H9 (cell line): Measurements from ENCODE around the gene RAPGEF6. TPM values are rescaled to one million over a fixed set of nuclear protein-coding genes. Genes with fewer than 3 reads are reported as not detected.

Source experiments
- DNase-seq: peaks from one replicate; pipeline ENCODE4 v3.0.0-alpha.2; 2017
- H2AFZ ChIP-seq: one replicate; pipeline ENCODE4 v1.6.1; 2013; ENCODE audit warnings: mild to moderate bottlenecking, low read length, control low read depth, moderate library complexity
- H2AK5ac ChIP-seq: 2 replicates; pipeline ENCODE4 v1.6.1; 2013; ENCODE audit warnings: low read length, control low read depth, mixed read lengths; ENCODE audit not compliant: insufficient read length
- H2BK120ac ChIP-seq: one replicate; pipeline ENCODE4 v1.6.1; 2013; ENCODE audit warnings: low read depth, mild to moderate bottlenecking, low read length, control low read depth, inconsistent platforms; ENCODE audit not compliant: poor library complexity, severe bottlenecking
- H2BK12ac ChIP-seq: 2 replicates; pipeline ENCODE4 v1.6.1; 2013; ENCODE audit warnings: low read length, control low read depth, mixed read lengths, low read depth; ENCODE audit not compliant: insufficient read length
- H2BK15ac ChIP-seq: 2 replicates; pipeline ENCODE4 v1.6.1; 2013; ENCODE audit warnings: low read depth, low read length, control low read depth
- H2BK20ac ChIP-seq: one replicate; pipeline ENCODE4 v1.6.1; 2013; ENCODE audit warnings: low read depth, mild to moderate bottlenecking, low read length, control low read depth, inconsistent platforms; ENCODE audit not compliant: poor library complexity, severe bottlenecking
- H2BK5ac ChIP-seq: 2 replicates; pipeline ENCODE4 v1.6.1; 2013; ENCODE audit warnings: low read length, control low read depth, mixed read lengths; ENCODE audit not compliant: insufficient read length
- H3K14ac ChIP-seq: 2 replicates; pipeline ENCODE4 v1.6.1; 2013; ENCODE audit warnings: low read length, control low read depth; ENCODE audit not compliant: insufficient read depth
- H3K18ac ChIP-seq: 2 replicates; pipeline ENCODE4 v1.6.1; 2013; ENCODE audit warnings: low read depth, mild to moderate bottlenecking, mixed read lengths, low read length, control low read depth; ENCODE audit not compliant: insufficient read length
- H3K23ac ChIP-seq: 2 replicates; pipeline ENCODE4 v1.6.1; 2013; ENCODE audit warnings: low read length, control low read depth, mixed read lengths, low read depth; ENCODE audit not compliant: insufficient read length
- H3K23me2 ChIP-seq: 2 replicates; pipeline ENCODE4 v1.6.1; 2013; ENCODE audit warnings: low read depth, mild to moderate bottlenecking, mixed read lengths, low read length, control low read depth; ENCODE audit not compliant: insufficient read length, poor library complexity, severe bottlenecking
- H3K27ac ChIP-seq: 2 replicates; pipeline ENCODE4 v1.5.1; 2013; ENCODE audit warnings: low read length, control low read depth, mixed read lengths, low read depth; ENCODE audit not compliant: insufficient read length
- H3K27me3 ChIP-seq: 2 replicates; pipeline ENCODE4 v1.6.1; 2013; ENCODE audit warnings: low read length, control low read depth, inconsistent platforms; ENCODE audit not compliant: insufficient read depth
- H3K4ac ChIP-seq: 2 replicates; pipeline ENCODE4 v1.6.1; 2013; ENCODE audit warnings: low read depth, mild to moderate bottlenecking, control low read depth, inconsistent platforms, low read length, moderate library complexity
- H3K4me1 ChIP-seq: 2 replicates; pipeline ENCODE4 v1.6.1; 2013; ENCODE audit warnings: low read length, control low read depth, inconsistent platforms; ENCODE audit not compliant: insufficient read depth
- H3K4me2 ChIP-seq: 2 replicates; pipeline ENCODE4 v1.6.1; 2013; ENCODE audit warnings: low read length, control low read depth, mixed read lengths; ENCODE audit not compliant: insufficient read length, insufficient read depth
- H3K56ac ChIP-seq: 2 replicates; pipeline ENCODE4 v1.6.1; 2013; ENCODE audit warnings: low read depth, mild to moderate bottlenecking, mixed read lengths, low read length, control low read depth; ENCODE audit not compliant: insufficient read length
- H3K79me1 ChIP-seq: 2 replicates; pipeline ENCODE4 v1.6.1; 2013; ENCODE audit warnings: low read depth, mild to moderate bottlenecking, moderate library complexity, low read length, control low read depth, inconsistent platforms; ENCODE audit not compliant: insufficient read depth, poor library complexity, severe bottlenecking
- H3K79me2 ChIP-seq: 2 replicates; pipeline ENCODE4 v1.6.1; 2013; ENCODE audit warnings: low read length, control low read depth, inconsistent platforms; ENCODE audit not compliant: insufficient read depth
- H3K9ac ChIP-seq: 2 replicates; pipeline ENCODE4 v1.6.1; 2013; ENCODE audit warnings: low read length, control low read depth, mixed read lengths; ENCODE audit not compliant: insufficient read length; ENCODE audit errors: extremely low read depth
- H3K9me3 ChIP-seq: one replicate; pipeline ENCODE4 v1.6.1; 2013; ENCODE audit warnings: low read depth, low read length, inconsistent platforms; ENCODE audit not compliant: control insufficient read depth
- H3T11ph ChIP-seq: one replicate; pipeline ENCODE4 v1.6.1; 2013; ENCODE audit warnings: mild to moderate bottlenecking, low read length, control low read depth, inconsistent platforms
- H4K20me1 ChIP-seq: one replicate; pipeline ENCODE4 v1.6.1; 2013; ENCODE audit not compliant: control insufficient read depth, insufficient read length, insufficient read depth
- H4K5ac ChIP-seq: 2 replicates; pipeline ENCODE4 v1.6.1; 2013; ENCODE audit warnings: low read depth, mild to moderate bottlenecking, mixed read lengths, low read length, control low read depth; ENCODE audit not compliant: insufficient read length
- H4K8ac ChIP-seq: replicated peaks from 2 replicates; pipeline ENCODE4 v1.6.1; 2013; ENCODE audit warnings: low read length, control low read depth, mixed read lengths, low read depth; ENCODE audit not compliant: insufficient read length
- H4K91ac ChIP-seq: 2 replicates; pipeline ENCODE4 v1.6.1; 2013; ENCODE audit warnings: low read depth, mild to moderate bottlenecking, moderate library complexity, mixed read lengths, low read length, control low read depth; ENCODE audit not compliant: insufficient read length
- H3K27ac Mint-ChIP-seq, 3 experiments: 2 replicates in 2 of 3; 3 replicates in 1 of 3; pipeline ENCODE4 v1.8.0; 2020 to 2021; ENCODE audit warnings: mixed read lengths in 3 of 3, mild to moderate bottlenecking in 1 of 3, moderate library complexity in 1 of 3
- H3K27me3 Mint-ChIP-seq: 2 replicates; pipeline ENCODE4 v1.8.0; 2021; ENCODE audit warnings: low read depth, mild to moderate bottlenecking, moderate library complexity, mixed read lengths
- H3K36me3 Mint-ChIP-seq, 3 experiments: 2 replicates in 2 of 3; 3 replicates in 1 of 3; pipeline ENCODE4 v1.8.0; 2020 to 2021; ENCODE audit warnings: low read depth in 3 of 3, mixed read lengths in 3 of 3; ENCODE audit not compliant: insufficient read depth in 1 of 3
- H3K4me1 Mint-ChIP-seq, 2 experiments: 2 replicates each; pipeline ENCODE4 v1.8.0; 2020; ENCODE audit warnings: mixed read lengths in 2 of 2
- H3K4me3 Mint-ChIP-seq, 2 experiments: 2 replicates in 1 of 2; 3 replicates in 1 of 2; pipeline ENCODE4 v1.8.0; 2020 to 2021; ENCODE audit warnings: mild to moderate bottlenecking in 2 of 2, mixed read lengths in 2 of 2, moderate library complexity in 1 of 2
- H3K9me3 Mint-ChIP-seq, 2 experiments: 2 replicates in 1 of 2; 3 replicates in 1 of 2; pipeline ENCODE4 v1.8.0; 2020; ENCODE audit warnings: mild to moderate bottlenecking in 2 of 2, mixed read lengths in 2 of 2, moderate library complexity in 1 of 2
- WGBS: extraction: QIAGEN DNeasy Blood & Tissue Kit; methylation state at CpG from one replicate; pipeline ENCODE4 v1.1.7; 2013; ENCODE audit warnings: missing lambda C conversion rate, low lambda C conversion rate, mixed read lengths; ENCODE audit not compliant: insufficient read length; ENCODE audit errors: extremely low coverage; 5-methylcytosine and 5-hydroxymethylcytosine counted together
- total RNA-seq: library from RNA; stranded (reverse); gene quantifications from 2 replicates; pipeline ENCODE4 v1.2.1, GENCODE V29; 2021
- TF ChIP-seq, protein P1 (sequence below): fragments of 200-600 bp; sonication (generic); conservative IDR thresholded peaks from 3 replicates; pipeline ENCODE4 v1.8.0; 2021; ENCODE audit warnings: antibody characterized with exemption, mild to moderate bottlenecking

Gene RAPGEF6
- total RNA-seq, 1 experiment from 2014 or later = 19.7 TPM

DNA sequence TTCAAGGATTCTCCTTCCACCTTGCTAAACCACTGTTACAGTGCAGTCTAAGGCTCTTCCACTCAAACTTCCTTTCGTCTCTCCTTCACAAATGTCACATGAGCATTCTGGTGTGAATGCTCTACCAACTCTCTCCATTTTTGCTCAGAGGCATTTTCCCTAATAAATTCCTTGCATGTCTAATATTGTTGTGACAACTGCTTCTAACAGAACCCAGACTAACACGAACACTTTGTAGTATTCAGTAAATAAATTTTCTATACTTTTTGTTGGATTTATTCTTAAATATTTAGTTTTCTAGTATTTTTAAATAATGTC lies 24.0 kb downstream of the RAPGEF6 start:
- H3K23me2 ChIP-seq = no peaks in the 10 kb centered on the region
- Mint-ChIP-seq H3K36me3 (no peaks in the 10 kb centered on the region; a peak in 2 of 7 replicates), H3K27ac (peak overlapping the region in 1 of 3 experiments; percentile 32; a peak in 2 of 7 replicates), H3K9me3 (no peaks in the 10 kb centered on the region), H3K4me1 (peaks cover 33 to 44% of the 10 kb centered on the region in 2 experiments), H3K27me3 (no peaks in the 10 kb centered on the region), H3K4me3 (no peak overlapping the region)
- H3K14ac ChIP-seq = no peak overlapping the region
- H4K91ac ChIP-seq = no peak overlapping the region
- H3K79me1 ChIP-seq = no peaks in the 10 kb centered on the region
- no peak overlapping the region for H2AK5ac ChIP-seq
- H3K79me2 ChIP-seq = peaks cover 10% of the 10 kb centered on the region
- no peaks in the 10 kb centered on the region; the same call in 1 of the 2 replicates for H3K4me1 ChIP-seq
- H3K18ac ChIP-seq = no peak overlapping the region
- no peak overlapping the region for H4K5ac ChIP-seq
- no peak overlapping the region for H3K27ac ChIP-seq
- no peak overlapping the region for H3K4me2 ChIP-seq
- H3K9ac ChIP-seq = no peak overlapping the region
- no peak overlapping the region for H3K4ac ChIP-seq
- WGBS = no CpG with 5 or more reads among the region's 2 CpGs
- H2BK20ac ChIP-seq = no peak overlapping the region
- TF ChIP-seq, protein P1, sequence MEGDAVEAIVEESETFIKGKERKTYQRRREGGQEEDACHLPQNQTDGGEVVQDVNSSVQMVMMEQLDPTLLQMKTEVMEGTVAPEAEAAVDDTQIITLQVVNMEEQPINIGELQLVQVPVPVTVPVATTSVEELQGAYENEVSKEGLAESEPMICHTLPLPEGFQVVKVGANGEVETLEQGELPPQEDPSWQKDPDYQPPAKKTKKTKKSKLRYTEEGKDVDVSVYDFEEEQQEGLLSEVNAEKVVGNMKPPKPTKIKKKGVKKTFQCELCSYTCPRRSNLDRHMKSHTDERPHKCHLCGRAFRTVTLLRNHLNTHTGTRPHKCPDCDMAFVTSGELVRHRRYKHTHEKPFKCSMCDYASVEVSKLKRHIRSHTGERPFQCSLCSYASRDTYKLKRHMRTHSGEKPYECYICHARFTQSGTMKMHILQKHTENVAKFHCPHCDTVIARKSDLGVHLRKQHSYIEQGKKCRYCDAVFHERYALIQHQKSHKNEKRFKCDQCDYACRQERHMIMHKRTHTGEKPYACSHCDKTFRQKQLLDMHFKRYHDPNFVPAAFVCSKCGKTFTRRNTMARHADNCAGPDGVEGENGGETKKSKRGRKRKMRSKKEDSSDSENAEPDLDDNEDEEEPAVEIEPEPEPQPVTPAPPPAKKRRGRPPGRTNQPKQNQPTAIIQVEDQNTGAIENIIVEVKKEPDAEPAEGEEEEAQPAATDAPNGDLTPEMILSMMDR = no peak
- no peak overlapping the region for H2BK120ac ChIP-seq
- H2AFZ ChIP-seq = no peak overlapping the region
- no peak overlapping the region for H3K23ac ChIP-seq
- no peak overlapping the region for H3K56ac ChIP-seq
- no peak overlapping the region for H3T11ph ChIP-seq
- no peaks in the 10 kb centered on the region for H3K9me3 ChIP-seq
- no peaks in the 10 kb centered on the region for H3K27me3 ChIP-seq
- H4K20me1 ChIP-seq = no peaks in the 10 kb centered on the region
- no peak overlapping the region for H2BK12ac ChIP-seq
- no peak overlapping the region for H4K8ac ChIP-seq
- no peak overlapping the region for H2BK15ac ChIP-seq
- H2BK5ac ChIP-seq = no peak overlapping the region
- DNase-seq = no peak
